ENCODE measurements around the gene DLGAP1.

The DLGAP1 gene

DNA sequence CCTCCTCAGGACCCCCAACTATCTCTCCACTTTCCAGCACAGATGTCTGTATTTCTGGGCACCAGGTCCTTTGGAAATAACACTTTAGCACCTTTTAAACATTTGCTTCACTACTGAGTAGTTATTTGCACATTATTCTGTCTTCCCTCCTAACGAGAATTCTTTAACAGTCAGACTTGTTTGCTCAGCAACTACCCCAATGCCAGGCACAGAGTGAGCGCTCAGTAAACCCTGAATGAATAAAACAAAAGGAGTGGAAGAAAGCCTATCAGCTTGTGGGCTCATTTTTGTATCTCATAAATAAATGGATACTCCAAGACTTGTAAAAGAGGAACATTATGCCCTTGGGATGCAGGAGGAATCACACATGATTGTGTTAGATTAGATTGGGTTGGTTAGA lies 554.8 kb downstream of the DLGAP1 start:
- no peak for DNase-seq (ENCODE audit: low read depth in 2 of 2)

DNA sequence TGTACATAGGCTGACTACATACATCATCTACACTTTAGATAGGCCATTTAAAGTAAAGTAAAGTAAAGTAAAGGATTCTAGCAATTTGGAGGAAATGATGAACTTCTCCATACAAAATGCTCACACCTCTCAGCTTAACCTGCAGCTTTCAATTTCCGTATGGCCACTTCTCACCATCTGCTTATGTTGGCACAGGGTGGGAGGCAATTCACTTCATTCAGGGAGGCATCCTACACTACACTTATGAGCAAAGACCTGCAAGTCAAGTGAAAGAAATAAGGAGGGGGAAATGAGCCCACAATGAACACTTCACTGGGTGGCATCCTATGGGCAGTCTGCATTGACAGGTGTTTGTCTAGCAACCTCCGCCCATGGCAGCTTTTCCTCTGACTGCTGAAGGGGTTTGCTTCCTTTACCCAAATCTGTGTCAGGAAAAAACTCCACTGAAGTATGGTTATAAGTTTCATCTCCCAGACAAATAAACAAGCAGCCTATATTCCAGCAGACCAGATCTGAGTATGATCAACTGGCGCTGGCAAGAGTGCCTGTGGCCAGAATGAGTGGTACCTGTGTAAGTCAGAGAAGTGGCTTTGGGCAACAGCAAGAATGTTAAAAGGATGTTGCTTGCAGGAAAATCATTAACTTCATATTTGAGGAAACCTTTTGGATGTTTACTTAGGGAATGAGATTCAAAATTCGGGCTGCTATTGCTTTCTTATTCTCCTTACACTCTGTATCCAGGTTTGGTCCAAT lies 556.1 kb downstream of the DLGAP1 start:
- DNase-seq (ENCODE audit: low read depth in 2 of 2) = no peak

DNA sequence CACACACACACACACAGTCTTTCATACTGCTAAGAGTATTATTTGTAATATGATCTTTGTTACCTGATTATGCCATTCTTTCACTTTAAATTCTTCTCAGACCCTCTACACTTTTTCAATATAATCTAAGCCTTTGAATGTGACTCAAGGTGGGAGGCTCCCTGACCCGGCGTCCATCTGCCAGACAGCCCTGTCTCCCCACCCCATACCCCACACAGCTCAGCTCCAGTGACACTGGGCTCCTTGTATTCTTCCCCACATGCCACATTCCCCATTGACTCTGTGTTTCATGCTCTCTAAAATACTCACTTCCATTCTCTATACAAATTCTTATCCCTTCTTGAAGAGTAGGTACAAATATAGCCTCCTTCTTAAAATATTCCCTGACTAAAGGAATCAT lies 563.0 kb downstream of the DLGAP1 start:
- DNase-seq (ENCODE audit: low read depth in 2 of 2) = no peak

DNA sequence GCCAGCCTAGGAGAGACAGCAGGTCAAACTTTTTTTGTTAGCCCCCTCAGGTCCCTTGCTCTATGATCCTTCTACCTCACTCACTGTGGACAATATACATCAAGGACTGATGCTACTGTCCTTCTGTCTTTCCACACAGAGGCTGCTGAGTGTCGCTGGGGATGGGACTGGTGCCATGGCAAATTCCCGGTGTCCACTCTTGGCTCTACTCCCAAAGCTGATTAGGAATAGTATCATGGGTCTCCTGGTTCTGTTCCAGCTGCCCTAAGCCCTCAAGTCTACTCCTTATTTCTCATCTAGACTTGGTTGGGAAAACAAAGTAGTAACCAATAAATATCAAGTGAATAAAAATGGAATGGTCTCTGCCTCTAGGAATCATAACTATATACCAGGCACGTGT lies 563.9 kb downstream of the DLGAP1 start:
- DNase-seq (ENCODE audit: low read depth in 2 of 2) = no peak

DNA sequence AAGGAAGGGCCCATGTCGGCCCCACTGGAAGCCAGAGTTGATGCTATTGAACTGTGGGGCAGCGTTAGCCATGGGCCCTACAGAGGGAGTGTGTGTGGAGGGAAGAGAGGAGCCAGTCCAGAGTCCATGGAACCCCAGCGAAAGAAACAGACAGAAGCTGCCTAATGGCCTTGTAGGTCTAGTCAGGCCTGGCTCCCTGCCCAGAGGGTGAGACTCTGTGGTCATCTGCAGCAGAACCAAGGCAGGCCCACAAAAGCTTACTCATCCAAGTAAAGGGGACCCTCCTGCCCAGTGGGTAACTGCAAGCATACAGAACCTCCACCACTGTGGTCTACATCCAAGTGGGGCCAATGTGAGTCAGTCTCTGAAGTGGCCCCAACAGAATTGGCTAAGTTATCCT lies 565.3 kb downstream of the DLGAP1 start:
- DNase-seq (ENCODE audit: low read depth in 2 of 2) = no peak

DNA sequence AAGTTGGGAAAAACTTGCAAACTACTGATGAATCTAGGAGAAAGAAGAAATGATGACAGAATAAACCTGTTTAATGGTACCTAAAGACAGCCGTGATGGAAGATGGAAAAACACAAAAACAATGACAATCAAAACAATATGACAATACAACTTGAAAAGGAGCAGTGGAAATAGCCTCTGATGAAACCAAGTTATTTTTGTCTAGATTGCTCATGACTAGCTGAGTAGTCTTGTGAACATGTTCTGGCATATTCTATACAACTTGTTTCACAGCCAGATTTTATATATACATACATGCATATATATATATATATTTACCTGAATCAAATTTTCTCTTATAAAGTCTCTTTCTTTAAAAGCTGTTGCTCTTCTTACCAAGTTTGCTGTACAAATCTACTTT lies 566.0 kb downstream of the DLGAP1 start:
- no peak for DNase-seq (ENCODE audit: low read depth in 2 of 2)

DNA sequence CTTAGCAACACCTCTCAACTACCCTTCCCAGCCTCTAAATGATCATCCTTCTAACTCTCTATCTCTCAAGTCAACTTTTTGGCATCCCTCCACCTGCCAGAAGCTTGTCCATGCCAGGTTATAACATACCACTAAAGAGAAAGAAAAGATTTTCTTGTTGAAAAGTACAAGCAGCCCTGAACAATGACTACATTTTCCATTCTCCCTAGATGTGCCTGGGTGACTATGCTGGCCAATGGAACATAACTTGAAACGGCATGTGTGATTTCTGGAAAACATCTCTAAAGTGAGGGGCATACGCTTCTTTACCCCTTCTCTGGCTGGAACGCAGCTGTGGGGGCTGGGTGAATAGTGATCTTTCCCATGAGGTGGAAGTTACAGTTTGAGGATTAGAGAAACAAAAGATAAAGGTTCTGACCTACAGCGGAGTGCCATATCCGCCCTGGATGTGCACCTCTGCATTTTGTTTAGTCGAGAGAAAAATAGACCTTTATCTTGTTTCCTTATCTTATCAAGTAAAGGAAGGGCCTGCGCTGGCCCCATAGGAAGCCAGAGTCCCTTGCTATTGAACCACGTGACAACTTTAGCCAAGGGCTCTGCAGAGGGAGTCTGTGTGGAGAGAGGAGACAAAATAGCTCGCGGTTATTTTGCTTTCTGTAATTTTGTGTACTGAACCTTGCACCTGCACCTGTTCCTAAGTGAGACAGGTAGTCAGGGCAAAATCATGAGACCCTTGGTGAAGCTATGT lies 568.4 kb downstream of the DLGAP1 start:
- DNase-seq (ENCODE audit: low read depth in 2 of 2) = no peak

DNA sequence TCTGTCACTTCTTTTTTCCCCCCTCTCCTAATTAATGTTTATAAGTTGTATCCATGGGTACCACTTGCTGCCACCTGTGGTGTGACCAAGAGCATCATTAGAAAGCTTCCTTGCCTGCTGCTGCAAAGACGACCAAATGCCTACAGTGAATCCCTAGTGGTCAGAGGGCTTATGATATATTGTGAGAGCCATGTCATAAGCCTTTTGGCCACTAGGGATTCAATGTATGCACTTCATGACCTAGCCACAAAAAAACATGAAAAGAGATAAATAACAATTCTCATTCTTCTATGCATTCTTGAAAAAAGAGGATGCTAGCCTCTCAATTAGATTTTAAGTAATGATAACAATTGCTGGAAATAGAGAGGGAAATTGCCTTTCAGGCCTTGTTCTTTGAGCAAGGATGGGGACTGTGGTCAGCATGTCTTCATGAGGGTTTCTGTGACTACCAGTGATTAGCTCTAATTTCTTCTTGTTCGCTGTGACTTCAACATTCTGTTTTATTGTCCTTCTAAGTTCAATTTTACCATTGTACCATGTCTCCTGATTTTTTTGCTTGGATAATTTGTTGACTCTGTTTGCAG lies 569.8 kb downstream of the DLGAP1 start:
- no peak for DNase-seq (ENCODE audit: low read depth in 2 of 2)

DNA sequence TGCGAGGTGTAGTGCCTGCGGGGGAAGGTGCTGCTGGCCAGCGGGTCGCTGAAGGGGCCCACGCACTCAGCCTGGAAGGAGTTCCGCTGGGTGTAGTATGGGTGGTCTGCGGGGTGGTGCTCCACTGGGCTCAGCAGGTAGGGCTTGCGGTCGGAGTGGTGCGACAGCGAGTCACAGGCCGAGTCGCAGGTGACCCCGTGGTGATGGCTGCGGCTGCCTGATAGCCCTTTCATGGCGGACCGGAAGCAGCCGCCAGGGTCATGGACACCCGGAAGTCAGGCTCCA lies 575.3 kb downstream of the DLGAP1 start:
- no peak for DNase-seq (ENCODE audit: low read depth in 2 of 2)

DNA sequence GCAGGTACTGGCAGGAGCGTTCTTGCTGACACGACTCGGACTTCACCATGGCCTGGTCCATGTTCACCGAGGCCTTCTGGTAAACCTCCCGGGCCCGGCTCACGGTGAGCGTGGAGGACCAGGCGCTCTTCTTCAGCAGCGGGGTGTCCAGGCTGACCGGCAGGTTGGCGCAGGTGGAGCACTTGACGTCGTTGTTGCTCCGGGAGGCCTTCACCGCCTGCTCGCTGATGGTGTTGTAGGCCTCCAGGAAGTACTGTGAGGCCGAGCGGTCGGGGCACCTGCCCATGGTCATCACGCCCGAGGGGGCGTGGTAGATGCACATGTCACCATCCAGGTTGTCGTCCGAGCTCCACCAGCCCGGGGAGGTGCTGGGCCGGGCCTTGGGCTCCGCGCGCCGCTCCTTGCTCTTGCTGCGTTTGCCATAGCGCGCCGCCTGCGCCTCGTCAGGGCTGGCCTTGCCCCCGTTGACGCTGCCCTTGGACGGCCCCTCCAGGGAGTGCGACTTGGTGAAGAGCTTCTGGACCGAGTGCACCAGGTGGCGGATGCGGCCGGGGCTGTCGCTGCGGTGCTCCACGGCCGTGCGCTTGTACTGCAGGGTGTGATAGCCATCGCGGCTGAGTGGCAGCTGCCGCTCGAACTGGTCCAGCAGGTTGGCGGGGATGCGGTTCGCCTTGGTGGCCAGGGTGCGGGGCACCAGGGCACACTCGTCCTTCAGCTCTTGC lies 575.8 kb downstream of the DLGAP1 start:
- no peak for DNase-seq (ENCODE audit: low read depth in 2 of 2)

DNA sequence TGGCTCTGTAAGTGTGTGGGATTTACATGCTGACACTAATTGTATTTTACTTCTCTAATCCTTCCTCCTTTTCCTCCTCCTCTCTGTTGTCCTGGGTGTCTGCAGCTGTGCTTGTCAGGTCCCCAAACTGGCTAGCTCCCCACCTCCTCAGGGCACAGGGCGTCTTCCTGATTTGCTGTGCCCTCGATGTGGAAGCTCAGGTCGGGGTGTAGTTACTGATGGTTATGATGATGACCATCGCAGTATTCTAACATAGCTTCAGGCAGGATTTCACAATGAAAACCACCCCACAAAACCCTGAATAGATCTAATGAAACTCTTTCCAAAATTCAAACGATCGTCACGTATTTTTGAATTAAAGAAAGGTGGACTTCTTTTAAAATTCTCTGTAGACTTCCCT lies 576.7 kb downstream of the DLGAP1 start:
- DNase-seq (ENCODE audit: low read depth in 2 of 2) = no peak

DNA sequence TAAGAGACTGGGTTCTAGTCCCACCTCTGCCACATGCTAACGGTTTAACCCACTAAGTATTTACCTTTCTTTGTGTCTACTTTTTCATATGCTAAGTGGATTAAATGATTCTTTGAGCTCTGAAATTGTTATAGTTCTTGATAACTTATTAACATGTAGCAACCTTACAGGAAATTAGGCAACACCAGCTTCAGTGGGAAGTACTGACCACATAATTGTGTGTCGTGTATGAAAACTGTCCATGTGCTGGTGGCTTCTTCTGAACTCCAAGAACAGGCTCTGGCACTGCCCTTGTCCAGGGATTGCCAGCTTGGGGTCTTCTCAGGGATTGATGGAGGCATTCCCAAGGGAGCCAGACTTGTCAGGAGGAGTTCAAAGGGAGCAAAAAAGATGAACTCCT lies 577.4 kb downstream of the DLGAP1 start:
- DNase-seq (ENCODE audit: low read depth in 2 of 2) = no peak

DNA sequence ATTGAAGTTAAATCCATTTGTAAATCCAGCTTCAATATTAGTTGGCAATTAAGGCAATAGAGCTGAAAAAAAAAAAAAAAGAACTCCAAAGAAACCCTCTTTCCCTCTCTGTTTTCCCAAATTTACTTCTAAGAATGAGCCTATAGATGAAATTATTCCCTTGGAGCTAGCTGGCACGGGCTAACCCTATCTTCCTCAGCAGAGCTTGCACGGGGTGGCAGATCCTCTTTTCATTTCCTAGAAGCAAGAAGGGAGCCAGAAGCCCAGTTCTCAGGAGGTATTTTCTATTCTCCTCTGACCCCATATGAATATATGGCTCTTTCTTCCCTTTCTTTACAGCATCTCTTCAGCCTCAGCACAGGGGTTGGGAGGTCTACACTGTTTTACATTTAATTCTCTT lies 579.1 kb downstream of the DLGAP1 start:
- DNase-seq (ENCODE audit: low read depth in 2 of 2) = no peak

DNA sequence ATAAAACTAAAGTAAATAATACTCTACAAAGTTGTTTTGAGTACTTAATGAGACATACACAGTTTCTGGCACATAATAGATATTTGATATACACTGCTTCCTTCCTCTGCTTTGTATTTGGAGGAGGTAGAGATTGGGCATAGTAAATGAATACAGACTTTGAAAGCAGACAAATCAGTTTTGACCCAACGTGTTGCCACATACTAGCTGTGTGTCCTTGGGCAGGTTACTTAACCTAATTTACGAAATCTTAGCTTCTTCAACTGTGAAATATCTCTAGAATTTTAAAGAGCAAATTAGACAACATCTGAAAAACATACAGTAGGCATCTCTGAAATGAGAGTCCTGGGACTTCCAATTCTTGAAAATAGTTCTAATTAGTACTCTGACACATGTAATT lies 579.7 kb downstream of the DLGAP1 start:
- no peak for DNase-seq (ENCODE audit: low read depth in 2 of 2)

DNA sequence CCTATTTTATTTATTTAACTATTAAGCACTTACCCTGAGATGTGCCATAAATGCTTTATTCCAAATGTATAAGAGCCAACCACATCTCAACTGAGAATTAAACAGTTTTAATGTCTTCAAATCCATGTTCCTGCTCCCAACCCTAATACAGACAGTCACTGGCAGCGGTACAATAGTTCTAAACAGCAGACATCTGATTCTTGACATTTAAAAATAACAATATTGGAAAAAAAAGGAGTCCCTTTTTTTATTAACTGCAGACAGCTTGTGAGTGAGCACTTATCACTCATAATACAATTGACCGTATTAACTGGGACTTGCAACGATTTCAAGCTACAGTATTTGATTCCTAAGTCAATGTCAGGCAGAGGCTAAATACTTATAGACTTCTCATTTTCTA lies 580.5 kb downstream of the DLGAP1 start:
- no peak for DNase-seq (ENCODE audit: low read depth in 2 of 2)

DNA sequence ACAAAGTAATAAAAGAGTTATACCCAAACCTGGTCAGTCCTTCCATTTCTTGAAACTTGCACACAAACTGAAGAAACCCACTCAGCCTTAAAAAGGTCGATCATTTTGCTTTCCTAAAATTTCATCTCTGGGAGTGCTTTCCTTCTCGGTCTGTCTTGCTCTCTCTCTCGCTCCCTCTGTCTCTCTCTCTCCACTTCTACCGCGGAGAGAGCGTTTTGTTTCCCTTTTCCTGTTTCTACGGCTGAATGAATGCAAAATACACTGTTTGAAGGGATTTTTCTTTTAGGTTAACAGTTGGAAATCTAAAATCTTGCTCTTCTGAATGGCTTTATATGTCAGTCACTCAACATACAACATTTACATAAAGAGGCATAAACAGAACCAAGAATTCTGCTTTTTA lies 581.0 kb downstream of the DLGAP1 start:
- DNase-seq (ENCODE audit: low read depth in 2 of 2) = no peak

DNA sequence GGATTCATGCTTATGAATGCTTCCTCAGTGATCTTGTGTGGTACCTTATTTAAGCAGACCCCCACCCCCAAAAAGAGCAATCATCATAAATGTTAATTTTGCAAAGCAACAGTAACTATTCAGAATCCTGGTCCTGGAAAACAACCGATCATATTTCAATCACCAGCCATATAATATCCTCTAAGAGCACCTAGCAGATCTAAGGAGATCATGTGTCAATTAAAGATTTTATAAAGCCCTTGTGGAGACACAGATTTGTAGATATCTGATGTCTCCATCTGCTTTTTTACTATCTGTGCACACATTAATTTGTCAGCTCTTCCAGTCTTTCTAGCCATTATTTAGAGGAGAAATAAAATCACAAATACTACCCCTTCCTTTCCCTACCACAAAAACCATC lies 581.4 kb downstream of the DLGAP1 start:
- no peak for DNase-seq (ENCODE audit: low read depth in 2 of 2)

DNA sequence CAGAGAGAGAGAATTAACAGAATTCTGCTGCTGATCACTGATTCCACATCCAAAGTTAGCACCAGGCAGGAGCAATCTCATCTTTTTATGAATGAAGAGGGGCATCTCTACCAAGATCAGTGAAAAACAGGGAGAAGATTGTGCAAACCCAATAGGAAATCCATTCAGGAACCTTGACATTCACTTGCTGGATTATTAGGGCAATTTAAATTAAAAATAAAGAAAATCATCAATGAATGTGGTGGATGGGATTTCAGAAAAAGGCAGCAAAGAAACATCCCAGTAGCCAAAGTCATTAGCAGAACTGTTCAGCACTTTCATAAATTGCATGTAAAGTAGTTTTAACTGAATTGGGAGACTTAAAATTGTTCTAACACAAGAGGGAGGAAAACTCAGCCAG lies 581.9 kb downstream of the DLGAP1 start:
- DNase-seq (ENCODE audit: low read depth in 2 of 2) = no peak

DNA sequence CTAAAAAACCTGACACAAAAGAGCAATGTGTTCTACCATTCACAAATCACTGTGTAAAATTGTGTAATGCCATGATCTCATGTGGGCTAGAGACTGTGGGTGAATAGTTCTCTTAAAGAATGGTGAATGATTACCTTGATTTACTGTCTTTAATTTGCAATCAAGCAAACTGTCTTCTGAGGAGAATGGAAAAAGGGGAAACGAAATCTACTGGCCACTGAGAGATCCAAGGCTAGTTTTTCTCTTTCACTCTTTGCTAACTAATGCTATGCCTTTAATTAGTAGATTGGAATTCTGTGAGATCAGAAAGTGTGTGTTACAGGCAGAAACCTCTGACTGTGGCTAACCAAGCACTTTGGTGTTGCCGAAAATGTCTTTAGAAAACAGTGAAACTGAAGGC lies 582.5 kb downstream of the DLGAP1 start:
- DNase-seq (ENCODE audit: low read depth in 2 of 2) = no peak

DNA sequence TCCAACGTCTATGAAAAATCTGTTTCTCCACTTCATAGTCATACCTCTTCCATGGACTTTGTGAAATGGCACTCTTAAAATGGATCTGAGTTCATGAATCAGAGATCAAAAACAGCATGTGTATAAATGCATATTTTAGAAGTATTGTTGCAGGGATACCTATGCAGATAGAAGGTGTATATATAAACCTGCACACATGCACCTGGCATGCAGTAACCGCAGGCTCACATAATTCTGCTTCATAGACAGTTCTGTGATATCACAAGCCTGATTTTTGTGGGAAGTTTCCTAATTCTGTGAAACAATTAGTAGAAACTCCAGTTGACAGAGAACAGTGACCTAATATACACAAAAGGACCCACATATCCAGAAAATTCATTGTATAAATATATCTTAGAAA lies 583.4 kb downstream of the DLGAP1 start:
- DNase-seq (ENCODE audit: low read depth in 2 of 2) = no peak

DNA sequence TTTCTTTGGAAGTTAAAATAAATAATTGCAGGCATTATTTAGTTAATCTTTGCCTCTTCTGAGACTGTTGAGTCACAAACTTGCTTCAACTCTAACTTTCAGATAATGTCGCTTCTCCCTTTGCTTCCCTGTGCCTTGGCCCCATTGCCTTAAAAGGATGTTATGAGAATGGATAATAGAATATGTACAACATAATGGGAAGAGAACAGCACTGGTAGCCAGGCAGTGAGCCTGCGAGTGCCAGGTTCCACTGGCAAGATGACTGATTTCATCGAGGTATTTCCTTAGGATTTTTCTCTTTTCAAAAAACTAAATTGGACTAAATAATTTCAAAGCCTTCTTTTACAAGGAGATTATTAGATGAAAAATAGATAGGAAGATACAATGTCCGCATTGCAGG lies 584.2 kb downstream of the DLGAP1 start:
- DNase-seq (ENCODE audit: low read depth in 2 of 2) = no peak

DNA sequence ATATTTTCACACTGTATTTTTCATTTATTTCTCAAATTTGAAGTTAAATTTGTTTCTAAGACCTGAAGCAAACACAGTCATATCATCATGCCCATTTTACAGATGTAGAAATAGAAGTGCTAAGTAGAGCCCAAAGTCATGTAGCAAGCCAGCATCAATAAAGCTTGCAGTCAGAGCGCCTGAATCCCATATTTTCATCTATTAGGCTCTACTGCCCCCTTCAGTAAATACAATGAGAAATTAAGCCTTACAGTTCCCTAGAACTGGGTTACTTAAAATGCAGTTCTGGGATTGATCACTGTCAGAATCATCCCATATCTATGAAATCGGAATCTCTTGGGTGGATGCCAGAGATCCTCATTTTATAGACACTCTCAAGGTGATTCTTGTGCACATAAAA lies 585.3 kb downstream of the DLGAP1 start:
- DNase-seq (ENCODE audit: low read depth in 2 of 2) = no peak

DNA sequence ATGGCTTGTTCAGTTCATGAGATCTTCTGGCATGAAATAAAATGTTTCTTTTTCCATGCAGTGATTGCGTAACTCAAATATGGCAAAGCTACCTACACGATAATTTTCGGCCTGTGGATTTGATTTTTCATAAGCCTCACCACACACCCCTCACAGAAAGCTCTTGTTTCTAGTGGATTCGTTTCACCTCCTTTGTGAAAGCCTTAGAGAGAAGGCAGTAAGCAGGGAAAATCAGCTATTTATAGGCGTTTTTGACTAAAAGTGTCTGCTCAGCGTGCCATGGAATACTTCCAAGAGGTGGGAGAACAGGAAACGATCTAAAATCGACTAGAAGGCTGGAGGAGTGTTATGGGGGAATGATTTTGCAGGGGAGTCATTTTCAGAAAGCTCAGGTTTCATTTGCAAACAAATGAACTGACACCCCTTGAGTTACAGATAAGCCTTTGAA lies 587.2 kb downstream of the DLGAP1 start:
- DNase-seq (ENCODE audit: low read depth in 2 of 2) = no peak

Measured in stimulated activated CD8-positive, alpha-beta memory T cell treated with anti-CD3 and anti-CD28 coated beads, Interleukin-15, amount 100 ng/mL, for 4 hours (primary cell).